SU-DHL-6 (cell line): Measurements from ENCODE around the gene LDAH.

Source experiments
- CTCF ChIP-seq: fragments of 200-600 bp; sonication (generic); IDR thresholded peaks from one replicate; pipeline ENCODE4 v1.5.1; 2017; ENCODE audit warnings: antibody characterized with exemption, mild to moderate bottlenecking, low read length, moderate library complexity; ENCODE audit not compliant: insufficient read depth, poor library complexity, severe bottlenecking
- EZH2phosphoT487 ChIP-seq: fragments of 200-600 bp; sonication (generic), shearing (Covaris generic); conservative IDR thresholded peaks from 2 replicates; pipeline ENCODE4 v1.6.1; 2018; ENCODE audit warnings: mild to moderate bottlenecking, antibody characterized with exemption, low read length, moderate library complexity, mixed read lengths

DNA sequence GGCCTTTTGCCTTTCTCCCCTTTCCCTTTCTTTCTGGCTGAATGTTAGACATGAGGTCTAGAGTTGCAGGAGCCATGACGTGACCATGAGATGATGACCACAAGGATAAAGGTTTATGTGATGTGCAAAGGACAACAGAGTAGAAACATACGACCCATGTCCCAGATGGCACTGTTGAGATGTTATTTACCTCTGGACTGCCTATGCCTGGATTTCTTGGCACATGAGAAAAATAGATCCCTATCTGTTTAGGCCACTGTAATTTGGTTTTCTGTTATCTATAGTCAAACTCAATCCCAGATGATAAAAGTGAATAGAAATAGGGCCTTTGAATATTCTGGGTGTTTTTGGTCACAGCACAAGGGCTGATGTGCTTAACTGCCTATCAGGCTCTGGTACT lies 97.1 kb downstream of the LDAH start:
- TF ChIP-seq CTCF (no peak), EZH2phosphoT487 (no peak)
